OCI-LY3 (cell line): ENCODE results near the gene NFIC.

ENCODE experiments used
- EZH2phosphoT487 ChIP-seq: fragments of 200-600 bp; shearing (Covaris generic); IDR thresholded peaks from 2 replicates; pipeline ENCODE4 v1.6.1; 2018; ENCODE audit warnings: antibody characterized with exemption, mixed run types, low read depth
- TF ChIP-seq, protein P1 (sequence below): fragments of 200-600, 300-600 bp; sonication (generic); IDR thresholded peaks from 2 replicates; pipeline ENCODE4 v1.5.1; 2014; ENCODE audit warnings: antibody characterized with exemption, low read length, low read depth

DNA sequence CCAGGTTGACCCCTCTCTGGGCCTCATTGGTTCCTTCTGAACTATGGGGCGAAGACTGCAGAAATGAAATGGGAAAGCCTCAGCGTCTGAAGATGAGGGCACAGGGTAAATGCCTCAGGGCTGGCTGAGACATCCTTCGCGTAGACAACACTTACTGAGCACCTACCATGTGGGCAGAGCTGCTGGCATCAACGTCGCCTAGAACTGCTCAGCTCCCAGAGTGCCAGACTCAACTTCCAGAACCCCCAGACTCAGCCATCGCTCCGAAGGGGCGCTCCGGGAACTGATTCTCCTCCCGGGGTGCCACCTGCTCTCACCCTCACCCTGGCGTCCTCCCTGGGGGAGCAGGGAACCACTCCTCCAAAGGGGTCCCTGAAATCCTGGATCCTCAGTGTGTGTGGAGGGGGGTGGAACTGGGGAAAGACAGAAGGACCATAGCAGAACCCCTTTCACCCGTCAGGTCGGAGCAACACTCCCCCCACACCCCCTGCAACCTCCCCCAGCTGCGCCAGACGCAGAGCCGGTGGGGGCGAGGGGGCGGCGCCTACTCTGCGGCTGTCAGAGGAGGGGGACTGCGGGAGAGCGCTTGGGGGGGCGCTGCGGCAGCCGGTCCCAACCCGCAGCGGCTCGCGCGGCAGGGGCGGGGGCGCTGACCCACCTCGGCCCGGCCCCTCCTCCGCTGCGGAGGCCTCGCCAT is 8.2 kb upstream of the NFIC start:
- TF ChIP-seq, protein P1, sequence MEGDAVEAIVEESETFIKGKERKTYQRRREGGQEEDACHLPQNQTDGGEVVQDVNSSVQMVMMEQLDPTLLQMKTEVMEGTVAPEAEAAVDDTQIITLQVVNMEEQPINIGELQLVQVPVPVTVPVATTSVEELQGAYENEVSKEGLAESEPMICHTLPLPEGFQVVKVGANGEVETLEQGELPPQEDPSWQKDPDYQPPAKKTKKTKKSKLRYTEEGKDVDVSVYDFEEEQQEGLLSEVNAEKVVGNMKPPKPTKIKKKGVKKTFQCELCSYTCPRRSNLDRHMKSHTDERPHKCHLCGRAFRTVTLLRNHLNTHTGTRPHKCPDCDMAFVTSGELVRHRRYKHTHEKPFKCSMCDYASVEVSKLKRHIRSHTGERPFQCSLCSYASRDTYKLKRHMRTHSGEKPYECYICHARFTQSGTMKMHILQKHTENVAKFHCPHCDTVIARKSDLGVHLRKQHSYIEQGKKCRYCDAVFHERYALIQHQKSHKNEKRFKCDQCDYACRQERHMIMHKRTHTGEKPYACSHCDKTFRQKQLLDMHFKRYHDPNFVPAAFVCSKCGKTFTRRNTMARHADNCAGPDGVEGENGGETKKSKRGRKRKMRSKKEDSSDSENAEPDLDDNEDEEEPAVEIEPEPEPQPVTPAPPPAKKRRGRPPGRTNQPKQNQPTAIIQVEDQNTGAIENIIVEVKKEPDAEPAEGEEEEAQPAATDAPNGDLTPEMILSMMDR: no peak
- no peak for TF ChIP-seq EZH2phosphoT487
